SK-N-SH (cell line): ENCODE measurements around the gene PIGC.

Experiments
- CHD2 ChIP-seq: fragments of 150-350 bp; IDR thresholded peaks from 2 replicates; pipeline ENCODE4 v1.6.1; 2018; ENCODE audit warnings: low read length; ENCODE audit not compliant: partially characterized antibody
- CTCF ChIP-seq: fragments of 200-600 bp; sonication (generic); IDR thresholded peaks from 2 replicates; pipeline ENCODE4 v1.6.1; 2017; ENCODE audit warnings: antibody characterized with exemption, mild to moderate bottlenecking, moderate library complexity
- EZH2phosphoT487 ChIP-seq: fragments of 200-600 bp; sonication (generic); IDR thresholded peaks from 2 replicates; pipeline ENCODE4 v1.6.1; 2017; ENCODE audit warnings: low read depth, mixed run types, mild to moderate bottlenecking, antibody characterized with exemption, moderate library complexity, borderline replicate concordance
- GATA2 ChIP-seq: sonication (generic); formaldehyde crosslinking; IDR thresholded peaks from 2 replicates; pipeline ENCODE4 v1.5.0; 2020; ENCODE audit warnings: mild to moderate bottlenecking, missing genetic modification reagents
- YY1 ChIP-seq: IDR thresholded peaks from 2 replicates; pipeline ENCODE4 v1.4.0; 2012; ENCODE audit warnings: low read depth, mild to moderate bottlenecking
- ZBTB33 ChIP-seq: IDR thresholded peaks from 2 replicates; pipeline ENCODE4 v1.4.0; 2012; ENCODE audit warnings: low read depth, borderline replicate concordance

GRCh38 chr1:172492421-172492820 lies 48.6 kb upstream of the PIGC start:
- TF ChIP-seq EZH2phosphoT487 (no peak), ZBTB33 (no peak), YY1 (no peak), CTCF (no peak), GATA2 (CRISPR knock-in tag) (no peak), CHD2 (no peak)
